ENCODE results near the gene BRAT1.

Gene BRAT1

GRCh38 chr7:2575046-2575732 is 19.9 kb upstream of the BRAT1 start:
- Histone ChIP-seq H4K20me1 (ENCODE audit: insufficient read depth, low read length) (no peaks in the 10 kb centered on the region), H3K4me3 (ENCODE audit: low read depth, low read length, poor library complexity, severe bottlenecking) (no peak overlapping the region), H3K9me2 (ENCODE audit: low read depth, low read length) (no peaks in the 10 kb centered on the region), H2AFZ (ENCODE audit: low read length) (no peak overlapping the region), H3K4me2 (ENCODE audit: low read length) (no peak overlapping the region), H3K9me3 (ENCODE audit: low read length) (no peaks in the 10 kb centered on the region), H3K36me3 (ENCODE audit: insufficient read depth, low read length) (no peaks in the 10 kb centered on the region), H3F3A (ENCODE audit: insufficient read depth, low read length) (no peaks in the 10 kb centered on the region), H3K9ac (ENCODE audit: low read length) (no peak overlapping the region), H3K4me1 (ENCODE audit: insufficient read depth, low read length, severe bottlenecking) (no peaks in the 10 kb centered on the region), H3K27me3 (ENCODE audit: insufficient read depth, low read length) (peaks cover 12% of the 10 kb centered on the region; the same call in 1 of the 2 replicates), H3K79me2 (ENCODE audit: insufficient read depth, low read length) (no peaks in the 10 kb centered on the region), H3K27ac (ENCODE audit: low read depth, low read length, poor library complexity, severe bottlenecking) (no peak overlapping the region)
- TF ChIP-seq CTCF (IDR thresholded peaks at IDR 0.05; ENCODE audit: low read length) (no peak), EZH2 (IDR thresholded peaks at IDR 0.05; ENCODE audit: borderline replicate concordance, low read length) (no peak)

- H3K27me3 ChIP-seq (ENCODE audit: insufficient read depth, low read length) = peaks cover 12% of the 10 kb centered on the region; the same call in 1 of the 2 replicates
Measured at GRCh38 chr7:2573761-2574160, 18.4 kb upstream of the BRAT1 start.

GRCh38 chr7:2572101-2572842 is 16.9 kb upstream of the BRAT1 start:
- H3K27ac ChIP-seq (ENCODE audit: low read depth, low read length, poor library complexity, severe bottlenecking) = no peak overlapping the region
- no peaks in the 10 kb centered on the region for H3K4me1 ChIP-seq (ENCODE audit: insufficient read depth, low read length, severe bottlenecking)
- no peaks in the 10 kb centered on the region for H3K9me3 ChIP-seq (ENCODE audit: low read length)
- no peak overlapping the region for H3K4me2 ChIP-seq (ENCODE audit: low read length)
- H2AFZ ChIP-seq (ENCODE audit: low read length) = no peak overlapping the region
- H3K27me3 ChIP-seq (ENCODE audit: insufficient read depth, low read length) = peaks cover 12% of the 10 kb centered on the region
- H3K9me2 ChIP-seq (ENCODE audit: low read depth, low read length) = no peaks in the 10 kb centered on the region
- no peaks in the 10 kb centered on the region for H3F3A ChIP-seq (ENCODE audit: insufficient read depth, low read length)
- no peaks in the 10 kb centered on the region for H3K79me2 ChIP-seq (ENCODE audit: insufficient read depth, low read length)
- TF ChIP-seq EZH2 (IDR thresholded peaks at IDR 0.05; ENCODE audit: borderline replicate concordance, low read length) (no peak), CTCF (IDR thresholded peaks at IDR 0.05; ENCODE audit: low read length) (no peak)
- H3K36me3 ChIP-seq (ENCODE audit: insufficient read depth, low read length) = no peaks in the 10 kb centered on the region
- no peak overlapping the region for H3K9ac ChIP-seq (ENCODE audit: low read length)
- H4K20me1 ChIP-seq (ENCODE audit: insufficient read depth, low read length) = no peaks in the 10 kb centered on the region
- no peak overlapping the region for H3K4me3 ChIP-seq (ENCODE audit: low read depth, low read length, poor library complexity, severe bottlenecking)

More at GRCh38 chr7:2573761-2574160, 18.4 kb upstream of the BRAT1 start:
- Histone ChIP-seq H3K4me3 (ENCODE audit: low read depth, low read length, poor library complexity, severe bottlenecking) (no peak overlapping the region), H3K79me2 (ENCODE audit: insufficient read depth, low read length) (no peaks in the 10 kb centered on the region), H3K9ac (ENCODE audit: low read length) (no peak overlapping the region), H3K4me1 (ENCODE audit: insufficient read depth, low read length, severe bottlenecking) (no peaks in the 10 kb centered on the region), H3F3A (ENCODE audit: insufficient read depth, low read length) (no peaks in the 10 kb centered on the region), H3K36me3 (ENCODE audit: insufficient read depth, low read length) (no peaks in the 10 kb centered on the region), H3K4me2 (ENCODE audit: low read length) (no peak overlapping the region), H4K20me1 (ENCODE audit: insufficient read depth, low read length) (no peaks in the 10 kb centered on the region), H3K9me3 (ENCODE audit: low read length) (no peaks in the 10 kb centered on the region), H2AFZ (ENCODE audit: low read length) (no peak overlapping the region), H3K27ac (ENCODE audit: low read depth, low read length, poor library complexity, severe bottlenecking) (no peak overlapping the region), H3K9me2 (ENCODE audit: low read depth, low read length) (no peaks in the 10 kb centered on the region)
- TF ChIP-seq EZH2 (IDR thresholded peaks at IDR 0.05; ENCODE audit: borderline replicate concordance, low read length) (no peak), CTCF (IDR thresholded peaks at IDR 0.05; ENCODE audit: low read length) (no peak)
